Panc1 (cell line): ENCODE results near the gene UTRN. TPM values are rescaled to one million over a fixed set of nuclear protein-coding genes. Genes with fewer than 3 reads are reported as not detected.

Experiments
- ATAC-seq: fragments of 200-7000 bp; cut with Tn5 transposase; 2 replicates; pipeline ENCODE4 v1.9.1; 2020; ENCODE audit warnings: mild to moderate bottlenecking, moderate library complexity
- BruUV-seq: library from RNA; stranded (reverse); fragments of 400-500 nt; replicated peaks from 2 replicates; lab custom pipeline; 2021; lab: Mats Ljungman, UMichigan
- CTCF ChIA-PET: fragments of 300-600 bp; sonication (Branson Sonifier 250); formaldehyde crosslinking; loops from one replicate; lab custom pipeline; 2022; ENCODE audit warnings: antibody characterized with exemption; lab: Charles Lee
- POLR2A ChIA-PET: fragments of 300-600 bp; sonication (Branson Sonifier 250); formaldehyde crosslinking; loops from one replicate; lab custom pipeline; 2022; ENCODE audit warnings: antibody characterized with exemption; lab: Charles Lee
- DNase-seq: peaks from one replicate; pipeline ENCODE4 v3.0.0-alpha.2; 2010; ENCODE audit warnings: low read depth, low spot score
- H3K27ac ChIP-seq: 2 replicates; pipeline ENCODE4 v1.5.1; 2011; ENCODE audit warnings: mild to moderate bottlenecking, low read length, inconsistent platforms
- H3K27me3 ChIP-seq: fragments of 200-500 bp; sonication (Bioruptor generic); 2 replicates; pipeline ENCODE4 v1.6.0; 2014; ENCODE audit warnings: low read length, inconsistent platforms; ENCODE audit not compliant: control insufficient read depth, insufficient read depth
- H3K36me3 ChIP-seq: fragments of 200-500 bp; sonication (Bioruptor generic); 2 replicates; pipeline ENCODE4 v1.5.1; 2014; ENCODE audit warnings: inconsistent platforms, mild to moderate bottlenecking, low read length, moderate library complexity; ENCODE audit not compliant: control insufficient read depth, insufficient read depth
- H3K4me1 ChIP-seq: 2 replicates; pipeline ENCODE4 v1.5.1; 2011; ENCODE audit warnings: inconsistent platforms, mild to moderate bottlenecking, low read length, moderate library complexity; ENCODE audit not compliant: control insufficient read depth, insufficient read depth
- H3K4me3 ChIP-seq, 2 experiments: 2 replicates each; pipeline ENCODE4 v1.5.1; 2011 to 2012; ENCODE audit warnings: low read depth in 2 of 2, low read length in 2 of 2, mild to moderate bottlenecking in 2 of 2, inconsistent platforms in 1 of 2, moderate library complexity in 1 of 2
- H3K9me3 ChIP-seq: fragments of 200-500 bp; sonication (Bioruptor generic); 2 replicates; pipeline ENCODE4 v1.5.1; 2014; ENCODE audit warnings: low read depth, mild to moderate bottlenecking, inconsistent platforms, low read length, moderate library complexity; ENCODE audit not compliant: control insufficient read depth, insufficient read depth
- CTCF ChIP-seq: fragments of 450-650 bp; IDR thresholded peaks from 2 replicates; pipeline ENCODE4 v1.5.1; 2017; ENCODE audit warnings: mild to moderate bottlenecking
- POLR2AphosphoS5 ChIP-seq: IDR thresholded peaks from 2 replicates; pipeline ENCODE4 v1.6.1; 2012; ENCODE audit warnings: mild to moderate bottlenecking, low read depth, low read length, moderate library complexity
- REST ChIP-seq, 2 experiments: IDR thresholded peaks; 2 replicates each; pipeline ENCODE4 v1.6.1; 2011 to 2012; ENCODE audit warnings: low read depth in 2 of 2, control low read depth in 1 of 2, low read length in 1 of 2, mild to moderate bottlenecking in 1 of 2, moderate library complexity in 1 of 2; ENCODE audit not compliant: insufficient read depth in 1 of 2
- SIN3A ChIP-seq: IDR thresholded peaks from 2 replicates; pipeline ENCODE4 v1.6.1; 2012; ENCODE audit warnings: low read depth, mild to moderate bottlenecking, low read length, moderate library complexity, borderline replicate concordance; ENCODE audit not compliant: insufficient read depth
- TCF7L2 ChIP-seq: IDR thresholded peaks from 2 replicates; pipeline ENCODE4 v1.6.1; 2011; ENCODE audit warnings: mild to moderate bottlenecking, low read depth, low read length, inconsistent platforms
- in situ Hi-C: cut with HindIII; loops from 2 replicates; pipeline ENCODE4 v1.10.0; 2016; ENCODE audit warnings: low sequenced_read_pairs, low pct_unique_long_range_greater_than_20kb
- intact Hi-C: fragments of 100-400 bp; cut with micrococcal nuclease; formaldehyde crosslinking; loops from one replicate; pipeline ENCODE4 v1.10.0; 2022; ENCODE audit not compliant: unreplicated experiment
- total RNA-seq: library from RNA; stranded (reverse); gene quantifications from one replicate; pipeline ENCODE4 v1.2.1, GENCODE V29; 2021; ENCODE audit not compliant: unreplicated experiment

UTRN gene
- total RNA-seq, 1 experiment from 2014 or later = 122 TPM

DNA sequence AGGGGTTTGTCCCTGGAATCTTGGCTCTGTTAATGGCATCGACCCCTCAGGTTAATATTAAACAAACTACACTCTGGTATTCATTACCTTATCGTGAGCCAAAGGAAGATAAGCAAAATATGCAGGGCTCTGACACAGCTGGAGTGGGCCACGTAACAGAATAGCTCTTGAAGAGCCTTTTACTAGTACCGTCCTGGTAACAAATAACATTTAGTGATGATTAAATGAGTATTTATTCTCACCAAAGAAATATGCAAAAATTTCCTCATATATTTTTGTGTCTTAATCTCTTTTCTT lies 20.1 kb upstream of the UTRN start:
- peak overlapping the region in 1 of 2 experiments; percentile 26; a peak in 2 of 4 replicates for H3K4me3 ChIP-seq
- in situ Hi-C loops (no loop called here), intact Hi-C loops (no loop called here)
- no peaks in the 10 kb centered on the region for H3K36me3 ChIP-seq
- no peaks in the 10 kb centered on the region for H3K27me3 ChIP-seq
- no TSS peak for BruUV-seq
- peaks cover 5% of the 10 kb centered on the region; the same call in 1 of the 2 replicates for H3K9me3 ChIP-seq
- POLR2A ChIA-PET = interaction anchor here (0.7 to 1.0 kb wide), 2 partner anchors 13 to 22 kb away, joined by 3 to 27 read pairs; no protein-coding TSS in a partner anchor
- CTCF ChIA-PET = interaction anchor here (0.5 kb wide), 1 partner anchor 18 kb away, joined by 4 read pairs; no protein-coding TSS in a partner anchor
- DNase-seq = no peak
- H3K27ac ChIP-seq = peak overlapping the region; percentile 92
- TF ChIP-seq REST (IDR thresholded peaks at IDR 0.05; ENCODE audit: insufficient read depth in 1 of 2, low read depth in 2 of 2, low read length in 1 of 2) (no peak), SIN3A (no peak), CTCF (no peak), TCF7L2 (no peak), POLR2AphosphoS5 (no peak)
- peaks cover 40% of the 10 kb centered on the region for H3K4me1 ChIP-seq
- peak; percentile 53 for ATAC-seq

DNA sequence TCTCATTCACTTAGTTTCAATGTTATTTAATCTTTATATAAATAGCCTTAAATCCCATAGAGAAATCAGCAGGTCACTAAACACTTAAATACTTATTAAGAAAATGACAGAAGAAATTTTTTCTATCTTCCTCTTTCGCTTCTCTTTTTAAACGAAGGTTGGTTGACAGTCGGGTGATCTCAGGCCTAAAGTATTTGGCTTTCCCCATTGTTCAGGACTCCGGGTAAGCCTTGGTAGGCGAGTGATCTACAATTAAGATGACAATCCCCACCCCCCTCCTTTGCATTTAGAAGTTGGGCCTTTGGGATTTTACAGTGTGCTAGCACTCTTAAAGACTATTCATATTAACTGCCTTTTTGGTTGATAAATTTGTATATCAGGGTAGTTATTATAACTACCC lies 19.7 kb upstream of the UTRN start:
- ATAC-seq (peak; percentile 58), DNase-seq (peak; percentile 70)
- peaks cover 7% of the 10 kb centered on the region; the same call in 1 of the 2 replicates for H3K9me3 ChIP-seq
- ChIA-PET CTCF (interaction anchor here (0.5 kb wide), 1 partner anchor 18 kb away, joined by 4 read pairs; no protein-coding TSS in a partner anchor), POLR2A (interaction anchor here (0.5 kb wide), 1 partner anchor 85 kb away, joined by 3 read pairs; no protein-coding TSS in a partner anchor)
- BruUV-seq = no TSS peak
- TF ChIP-seq REST (IDR thresholded peaks at IDR 0.05; ENCODE audit: insufficient read depth in 1 of 2, low read depth in 2 of 2, low read length in 1 of 2) = no peak
- no peak for TF ChIP-seq SIN3A
- no peak for TF ChIP-seq TCF7L2
- no peak for TF ChIP-seq CTCF
- TF ChIP-seq POLR2AphosphoS5 = no peak
- peak overlapping the region; percentile 92 for H3K27ac ChIP-seq
- intact Hi-C loops = no loop called here
- no peaks in the 10 kb centered on the region for H3K36me3 ChIP-seq
- H3K4me3 ChIP-seq = peak overlapping the region in 1 of 2 experiments; percentile 26; a peak in 2 of 4 replicates
- peaks cover 38% of the 10 kb centered on the region for H3K4me1 ChIP-seq
- in situ Hi-C loops = no loop called here
- no peaks in the 10 kb centered on the region for H3K27me3 ChIP-seq
